C4-2B (cell line): ENCODE results near the gene SLC44A1.

Source experiments
- CTCF ChIP-seq: fragments of 450-650 bp; conservative IDR thresholded peaks from 2 replicates; pipeline ENCODE4 v1.5.1; 2017; ENCODE audit warnings: mild to moderate bottlenecking
- ZFX ChIP-seq: fragments of 450-650 bp; IDR thresholded peaks from 2 replicates; pipeline ENCODE4 v1.6.1; 2017

GRCh38 chr9:105251733-105252404 lies 7.4 kb downstream of the SLC44A1 start:
- TF ChIP-seq CTCF = no peak
- no peak for TF ChIP-seq ZFX
